Lower leg skin (tissue), 3 donors: Measurements from ENCODE around the gene DDX24.

ENCODE experiments used
- CTCF ChIP-seq, 3 donors: fragments of 450-650 bp; IDR thresholded peaks; one replicate each; pipeline ENCODE4 v1.5.1; 2016; ENCODE audit warnings: antibody characterized with exemption in 3 of 3, mild to moderate bottlenecking in 3 of 3, moderate library complexity in 2 of 3
- POLR2A ChIP-seq, 2 donors: fragments of 450-650 bp; IDR thresholded peaks; one replicate each; pipeline ENCODE4 v1.6.1; 2016 to 2017; ENCODE audit warnings: antibody characterized with exemption in 2 of 2, mild to moderate bottlenecking in 1 of 2, moderate library complexity in 1 of 2

GRCh38 chr14:94109915-94110250 lies 28.9 kb upstream of the DDX24 start:
- no peak for TF ChIP-seq CTCF (IDR thresholded peaks at IDR 0.05)
- no peak for TF ChIP-seq POLR2A (IDR thresholded peaks at IDR 0.05)
